GM19240 (cell line): Measurements from ENCODE around the gene DGKI.

Experiments
- DNase-seq: peaks from one replicate; pipeline ENCODE4 v3.0.0; 2011; ENCODE audit warnings: low spot score; ENCODE audit not compliant: insufficient read length

The DGKI gene

DNA sequence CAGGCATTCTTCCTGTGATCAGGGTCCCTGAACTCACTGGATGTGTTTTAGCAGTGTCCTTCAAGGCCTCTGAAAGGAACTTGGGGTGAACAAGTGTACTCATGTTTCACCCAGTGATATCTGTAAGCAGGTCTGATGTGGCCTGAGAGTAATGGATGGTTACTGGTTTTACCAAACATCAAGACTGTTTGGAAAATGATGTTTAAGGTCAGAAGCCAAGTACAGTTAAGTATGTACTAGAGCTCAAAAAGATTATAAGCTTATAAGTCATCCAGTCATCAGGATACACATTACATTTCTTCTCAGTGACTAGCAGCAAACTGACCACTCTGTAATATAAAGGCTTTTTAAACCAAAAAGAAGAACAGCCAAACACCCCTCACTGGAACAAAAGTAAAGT, 423.5 kb downstream of the DGKI start:
- DNase-seq: no peak

DNA sequence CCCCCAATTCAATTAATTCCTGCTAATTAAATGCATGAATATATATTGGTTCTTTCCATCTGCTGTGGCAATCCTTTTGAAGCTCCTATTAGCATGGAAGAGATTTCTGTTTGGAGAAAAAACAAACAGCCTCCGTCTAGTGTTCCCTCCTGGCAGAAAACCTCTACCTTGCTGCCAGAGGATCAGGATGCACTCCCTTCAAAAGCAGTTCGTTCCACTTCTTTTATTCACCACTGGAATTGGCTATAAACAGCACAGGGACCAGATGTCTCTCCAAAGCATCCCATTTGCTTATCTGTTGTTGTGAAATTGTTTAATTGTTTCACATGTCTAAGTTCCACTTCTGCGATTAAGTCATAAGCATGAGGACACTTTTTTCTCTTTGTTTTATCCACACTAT, 425.4 kb downstream of the DGKI start:
- DNase-seq: no peak

DNA sequence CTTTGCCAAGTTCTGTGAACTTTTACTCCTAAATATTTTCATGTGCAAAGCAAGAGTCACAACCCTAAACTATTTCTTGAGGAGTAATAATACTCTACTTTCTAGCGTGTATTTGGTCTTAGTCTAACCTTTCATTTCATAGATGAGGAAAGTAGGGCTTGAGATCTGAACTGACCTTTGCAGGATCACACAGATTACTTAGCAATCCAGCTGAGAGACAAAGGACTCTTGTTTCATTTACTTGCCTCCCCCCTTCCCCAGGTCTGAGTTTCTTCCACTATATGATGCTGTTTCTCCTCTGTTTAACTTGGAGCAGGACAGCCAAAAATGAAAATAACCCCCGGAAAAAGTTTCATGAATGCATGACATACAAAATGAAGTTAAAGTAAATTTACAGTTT, 427.9 kb downstream of the DGKI start:
- DNase-seq: no peak

DNA sequence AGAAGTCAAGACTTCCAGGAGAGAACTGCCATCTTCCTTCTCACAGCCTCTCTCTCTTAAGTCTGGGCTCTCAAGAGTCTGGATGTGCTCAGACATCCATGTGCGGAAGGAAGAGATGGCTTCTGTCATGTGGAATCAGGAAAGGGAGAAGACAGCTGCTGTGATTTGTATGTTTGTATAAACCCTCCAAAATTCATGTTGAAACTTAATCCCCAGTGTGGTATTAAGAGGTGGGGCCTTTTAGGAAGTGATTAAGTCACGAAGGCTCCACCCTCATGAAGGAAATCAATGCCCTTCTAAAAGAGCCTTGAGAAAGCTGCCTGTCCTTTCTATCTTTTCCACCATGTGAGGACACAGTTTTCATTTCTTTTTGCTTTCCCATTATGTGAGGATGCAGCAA, 429.3 kb downstream of the DGKI start:
- DNase-seq: no peak

DNA sequence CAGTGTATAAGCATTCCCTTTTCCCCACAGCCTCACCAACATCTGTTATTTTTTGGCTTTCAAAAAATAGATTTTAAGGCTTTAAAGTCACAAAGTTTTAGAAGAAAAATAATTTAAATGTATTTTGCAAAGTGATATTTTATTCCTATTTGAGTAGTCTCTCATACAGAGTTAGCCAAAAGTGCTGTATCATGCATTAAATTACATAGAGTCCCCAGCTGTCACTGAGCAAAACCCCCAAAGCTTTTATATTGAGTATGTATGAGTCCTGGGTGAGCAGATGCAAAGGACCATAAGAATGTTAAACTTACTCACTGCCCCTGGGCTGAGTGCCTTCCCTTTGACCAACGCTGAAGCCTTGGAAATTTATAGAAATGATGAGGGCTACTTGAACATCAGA, 432.9 kb downstream of the DGKI start:
- DNase-seq: no peak

DNA sequence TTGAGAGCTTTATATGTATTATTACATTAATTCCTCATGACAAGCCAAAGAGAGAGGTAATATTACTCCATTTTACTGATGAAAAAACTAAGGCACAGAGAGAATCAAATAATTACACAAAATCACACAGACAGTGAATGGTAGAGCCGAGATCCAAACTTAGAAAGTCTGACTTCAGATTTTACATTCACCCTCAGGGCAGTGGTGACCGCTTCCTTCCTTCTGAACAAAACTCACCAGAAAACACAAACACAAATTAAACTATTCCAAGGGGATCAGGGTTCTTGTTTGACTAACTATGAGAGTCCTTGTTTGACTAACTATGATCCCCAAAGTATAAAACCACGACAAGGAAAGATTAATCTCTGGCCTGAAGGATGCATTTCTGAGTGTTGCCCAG, 435.3 kb downstream of the DGKI start:
- DNase-seq: no peak

DNA sequence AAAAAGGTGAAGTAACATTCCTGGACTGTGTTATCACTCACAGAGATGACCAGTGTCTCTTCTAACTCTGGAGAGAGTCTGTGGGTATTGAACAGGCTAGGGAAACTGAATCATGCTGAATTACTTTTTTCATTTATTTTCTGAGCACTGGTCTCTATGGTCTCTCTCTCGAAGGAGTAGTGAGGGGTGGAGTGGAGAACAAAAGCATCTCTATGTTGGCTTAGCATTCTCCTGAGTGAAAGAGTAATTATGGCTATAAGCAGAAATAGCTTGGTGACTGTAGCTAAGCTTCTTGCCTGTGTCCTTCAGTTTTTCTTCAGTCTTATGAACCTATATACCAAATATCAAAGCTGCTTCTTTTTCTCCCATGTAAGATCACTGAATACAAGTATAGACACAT, 438.6 kb downstream of the DGKI start:
- no peak for DNase-seq

DNA sequence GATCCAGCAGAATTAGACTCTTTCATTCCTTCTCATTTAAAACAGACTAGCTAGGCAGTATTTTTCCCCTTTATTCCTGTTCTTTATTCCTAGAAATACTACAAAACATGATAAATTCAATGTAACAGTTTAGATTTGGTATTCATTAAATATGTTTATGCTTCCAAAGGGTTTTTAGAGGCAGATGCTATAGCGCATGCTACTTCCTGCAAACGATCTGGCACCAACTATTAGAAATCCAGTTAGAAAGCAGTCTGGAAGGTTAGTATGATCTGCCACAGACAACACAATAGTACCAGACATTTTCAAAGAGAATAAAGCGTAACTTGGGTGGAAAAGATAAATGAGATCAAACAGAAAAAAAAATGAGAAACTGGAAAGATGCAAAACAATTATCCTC, 439.7 kb downstream of the DGKI start:
- no peak for DNase-seq

DNA sequence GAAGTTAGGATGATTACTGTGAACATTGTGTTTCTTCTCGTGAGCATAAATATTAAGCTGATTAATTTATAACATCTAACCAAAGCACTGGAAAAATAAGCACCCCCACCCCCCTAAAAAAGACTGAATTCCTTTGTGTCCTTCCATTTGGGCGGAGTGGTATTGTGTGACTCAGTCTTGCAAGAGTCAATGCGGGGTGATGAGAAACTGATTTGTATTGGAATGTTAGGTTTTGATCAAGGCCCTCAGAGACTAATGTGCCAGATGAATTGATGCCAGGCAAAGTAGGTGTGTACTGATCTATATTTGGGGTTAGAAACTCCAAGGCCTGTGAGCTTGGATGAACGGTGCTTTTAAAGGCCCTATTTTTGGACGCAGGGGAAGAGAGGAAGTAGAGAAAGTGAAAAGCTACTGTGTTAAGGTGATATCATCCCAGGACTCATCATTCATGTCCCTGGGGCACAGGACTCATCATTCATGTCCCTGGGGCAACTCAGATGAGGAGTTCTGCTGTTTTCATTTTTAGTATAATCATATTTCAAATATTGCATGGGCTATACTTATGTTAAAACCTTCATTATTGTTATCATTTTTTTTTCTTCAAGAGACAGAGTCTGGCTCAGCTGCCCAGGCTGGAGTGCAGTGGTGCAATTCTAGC, 442.0 kb downstream of the DGKI start:
- no peak for DNase-seq

DNA sequence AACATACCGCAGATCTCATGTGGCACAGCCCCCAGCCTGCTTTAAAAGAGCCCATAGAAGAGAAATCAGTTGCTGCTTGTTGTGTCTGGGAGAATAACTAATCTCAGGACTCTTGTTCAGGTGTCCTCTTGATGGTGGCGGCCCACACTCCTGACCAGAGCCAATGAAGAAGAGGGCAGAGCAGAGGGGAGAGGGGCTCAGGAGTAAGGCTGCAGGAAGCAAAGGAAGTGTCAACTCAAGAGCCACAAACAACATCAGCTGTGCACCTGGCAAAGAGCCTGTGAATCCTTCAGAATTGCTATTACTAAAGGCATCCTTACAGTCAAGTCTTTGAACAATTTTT, 443.4 kb downstream of the DGKI start:
- no peak for DNase-seq

DNA sequence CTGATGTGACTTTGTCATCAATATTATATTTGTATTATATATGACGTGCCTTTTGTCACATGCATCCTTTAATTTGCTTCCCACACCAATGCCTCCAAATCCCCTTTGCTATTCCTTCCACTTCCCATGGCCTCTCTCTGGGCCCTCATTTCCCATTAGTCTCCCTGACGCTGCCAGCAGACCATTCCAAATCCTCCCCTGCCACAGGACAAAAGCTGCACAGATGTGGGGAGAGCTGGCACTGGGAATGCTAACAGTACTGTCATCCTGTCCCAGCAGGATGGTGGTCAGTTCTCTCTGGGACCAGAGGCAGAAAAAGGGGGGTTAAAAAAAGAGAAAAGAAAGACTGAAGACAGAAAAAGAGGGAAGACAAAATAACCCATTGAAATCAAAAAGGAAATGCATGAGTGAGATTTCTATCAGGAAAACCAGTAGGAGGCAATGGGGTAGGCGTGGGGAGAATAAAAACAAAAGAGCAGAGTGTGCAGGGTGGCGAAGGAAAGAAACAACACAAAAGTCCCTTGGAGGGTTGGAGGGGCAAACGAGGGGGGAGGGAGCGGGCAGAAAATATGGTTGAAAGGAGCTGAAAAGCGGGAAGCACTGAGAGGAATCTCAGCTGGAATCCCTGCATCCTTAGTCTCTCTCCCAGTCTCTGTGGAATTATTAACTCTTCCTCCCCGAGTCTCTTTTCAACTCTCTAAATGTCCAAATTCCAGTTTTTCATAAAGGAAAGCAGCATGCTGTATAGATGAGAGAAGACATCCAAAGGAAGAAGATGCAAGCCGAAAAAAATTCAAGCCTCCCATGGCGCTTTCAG, 444.0 kb downstream of the DGKI start:
- DNase-seq: no peak

DNA sequence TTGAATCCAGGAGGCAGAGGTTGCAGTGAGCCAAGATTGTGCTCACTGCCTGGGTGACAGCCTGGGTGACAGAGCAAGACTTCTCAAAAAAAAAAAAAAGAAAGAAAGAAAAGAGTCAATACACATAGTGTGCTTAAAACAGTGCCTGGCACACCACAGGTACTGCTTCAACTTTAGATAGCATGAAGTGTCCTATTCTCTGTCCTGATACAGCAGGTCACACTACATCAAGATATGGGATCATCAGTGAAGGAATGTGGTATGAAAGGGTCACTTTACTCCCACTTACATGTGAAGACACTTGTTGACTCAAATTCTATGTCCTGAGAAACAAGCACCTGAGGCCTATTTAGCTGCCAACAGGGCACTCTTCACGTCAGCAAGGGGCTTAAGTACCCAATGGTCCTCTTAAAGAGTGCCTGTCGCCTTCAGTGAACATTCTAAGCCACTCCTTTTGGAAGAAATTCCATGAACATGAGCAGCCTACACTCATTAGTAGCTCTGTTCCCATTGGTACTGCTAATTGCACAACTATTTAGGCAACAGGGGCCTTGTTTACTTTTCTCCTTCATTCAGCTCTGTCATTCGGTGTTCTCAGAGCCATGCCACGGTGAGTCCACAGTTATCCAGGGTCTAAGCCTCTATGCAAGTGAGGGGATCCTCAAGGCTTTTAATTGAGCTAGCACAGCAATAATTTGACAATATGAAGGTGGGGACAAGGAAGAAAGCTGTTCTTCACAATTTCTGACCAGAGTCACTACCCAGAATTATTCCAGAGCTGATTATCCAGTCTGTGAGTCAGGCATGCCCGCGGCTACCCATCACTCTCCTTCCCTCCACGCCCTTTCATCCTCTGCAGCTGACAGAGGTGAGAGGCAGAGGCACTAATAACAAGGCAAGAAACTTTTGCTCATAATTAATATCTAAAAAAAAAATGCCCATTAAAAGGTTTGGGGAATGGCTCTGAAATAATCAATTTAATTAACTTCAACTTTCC, 446.6 kb downstream of the DGKI start:
- DNase-seq: no peak

DNA sequence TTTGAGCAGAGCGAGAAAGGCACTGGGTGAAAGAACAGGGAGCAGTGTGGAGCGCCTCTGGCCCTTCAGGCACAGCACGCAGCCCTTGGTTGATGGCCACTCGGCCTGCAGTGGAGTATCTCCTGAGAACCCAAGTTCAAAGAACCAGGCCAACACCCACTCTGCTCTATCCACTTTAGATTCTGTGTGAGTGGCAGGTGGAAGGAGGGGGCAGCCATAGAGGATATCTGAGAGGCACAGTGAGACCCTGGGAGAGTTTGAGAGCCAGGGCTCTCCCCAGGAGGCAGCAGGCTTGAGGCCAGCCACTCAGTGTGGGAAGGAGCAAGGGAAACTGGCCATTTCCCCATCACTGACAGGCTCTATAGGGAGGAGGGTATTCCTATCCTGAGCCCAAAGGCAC, 450.7 kb downstream of the DGKI start:
- DNase-seq: no peak

DNA sequence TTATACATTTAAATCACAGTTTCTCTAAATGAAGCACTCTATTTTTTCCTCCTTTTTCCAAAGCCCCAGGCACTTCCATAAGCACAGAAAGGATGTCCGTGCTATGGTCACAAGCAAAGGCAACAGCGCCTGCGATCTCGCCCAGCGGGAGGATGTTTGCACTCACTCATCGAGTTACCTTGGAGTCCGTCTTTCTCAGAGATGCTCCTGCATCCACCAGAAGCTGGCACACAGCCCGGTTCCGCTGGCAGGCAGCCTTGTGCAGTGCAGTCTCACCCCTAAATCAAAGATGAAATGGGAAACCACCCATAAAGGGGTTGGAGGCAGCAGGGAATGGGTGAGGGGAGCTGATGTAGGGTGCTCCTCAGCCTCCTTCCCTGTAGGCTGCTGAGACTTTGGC, 451.4 kb downstream of the DGKI start:
- DNase-seq: no peak

DNA sequence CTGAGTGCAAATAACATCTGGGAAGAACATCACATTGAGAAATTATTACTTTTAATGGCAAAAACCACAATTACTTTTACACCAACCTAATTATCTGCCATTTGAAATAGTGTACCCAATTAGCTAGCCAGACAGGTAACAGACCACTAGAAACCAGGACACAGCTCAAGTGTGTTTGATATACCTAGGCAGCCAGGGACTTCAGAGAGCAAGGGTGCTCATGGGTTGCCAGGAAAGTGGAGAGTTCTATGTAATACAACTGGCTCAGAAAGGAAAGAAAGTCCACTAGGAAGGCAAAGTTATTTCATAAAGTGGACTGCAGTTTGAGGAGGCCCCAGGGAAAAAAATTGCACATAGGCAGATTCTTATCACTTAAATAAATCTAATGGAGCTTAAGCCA, 453.2 kb downstream of the DGKI start:
- DNase-seq: no peak

DNA sequence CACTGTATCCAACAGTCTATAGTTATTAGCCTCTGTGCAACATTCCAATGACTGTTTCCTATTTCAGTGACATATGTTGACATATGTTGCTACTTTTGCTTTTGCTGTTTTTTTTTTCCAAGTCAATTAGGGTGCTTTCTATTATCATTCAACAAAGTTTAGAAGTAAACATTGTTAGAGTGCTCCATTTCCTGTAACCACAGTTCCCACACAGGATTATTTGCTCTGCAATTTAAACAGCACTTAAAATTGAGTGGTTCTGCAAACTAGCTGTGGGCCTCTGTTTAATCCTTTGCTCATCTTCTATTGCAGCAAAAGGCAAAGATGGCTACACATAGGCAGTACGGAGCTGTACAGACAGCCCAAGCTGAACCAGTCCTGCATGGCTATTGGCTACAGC, 456.7 kb downstream of the DGKI start:
- DNase-seq: no peak

DNA sequence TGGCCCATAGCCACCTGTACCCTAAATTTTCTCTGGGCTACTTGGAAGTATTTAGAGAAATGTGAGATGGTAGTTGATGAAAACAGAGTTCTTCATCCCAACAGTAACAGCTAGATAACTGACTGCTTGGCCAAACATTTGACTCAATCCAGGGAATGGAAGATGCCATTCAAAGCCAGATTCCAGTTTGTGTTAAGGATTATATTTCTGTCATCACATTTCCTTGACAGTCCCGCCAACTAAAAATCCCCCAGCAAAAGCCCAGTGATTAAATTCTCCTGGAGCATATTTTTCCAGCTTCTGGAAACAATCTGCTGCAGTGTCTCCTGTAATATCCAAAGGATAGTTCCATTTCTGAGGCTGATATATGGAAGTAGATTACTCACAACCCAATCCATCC, 457.9 kb downstream of the DGKI start:
- no peak for DNase-seq

DNA sequence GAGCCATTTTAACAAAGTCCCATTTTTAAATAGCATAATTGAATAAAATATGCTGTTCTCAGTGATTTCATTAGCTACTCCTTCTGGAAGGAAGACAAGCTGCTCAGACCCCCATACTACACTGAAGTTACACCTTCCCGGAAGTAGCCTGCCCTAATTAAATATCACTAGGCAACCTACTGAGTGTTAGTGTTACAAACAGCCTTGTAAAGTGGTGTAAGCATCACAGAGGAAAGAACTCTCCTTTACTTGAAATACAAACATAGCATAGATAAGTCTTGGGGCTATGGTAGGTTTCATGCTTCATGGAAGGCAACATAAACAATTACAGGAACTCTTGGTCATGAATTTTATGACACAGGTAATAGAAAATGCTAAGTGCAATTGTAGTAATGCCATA, 459.8 kb downstream of the DGKI start:
- no peak for DNase-seq

DNA sequence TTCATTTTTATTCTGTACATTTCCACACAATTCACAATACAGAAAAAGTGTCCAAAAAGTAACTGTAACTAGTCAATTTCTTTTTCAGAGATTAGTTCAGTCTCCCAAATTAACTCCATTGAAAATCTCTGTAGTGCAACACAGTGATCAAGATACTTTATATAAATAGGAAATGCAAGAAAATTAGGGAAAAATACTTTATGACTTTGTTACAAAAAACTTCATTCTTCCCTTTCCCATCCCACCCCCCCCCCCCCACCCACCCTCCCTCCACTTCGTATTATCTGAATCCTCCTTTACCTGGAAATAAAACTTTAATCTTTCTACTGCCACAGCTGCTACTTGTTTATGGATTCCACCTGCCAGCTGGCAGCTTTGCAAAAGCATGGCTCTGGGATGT, 465.7 kb downstream of the DGKI start:
- DNase-seq: no peak

DNA sequence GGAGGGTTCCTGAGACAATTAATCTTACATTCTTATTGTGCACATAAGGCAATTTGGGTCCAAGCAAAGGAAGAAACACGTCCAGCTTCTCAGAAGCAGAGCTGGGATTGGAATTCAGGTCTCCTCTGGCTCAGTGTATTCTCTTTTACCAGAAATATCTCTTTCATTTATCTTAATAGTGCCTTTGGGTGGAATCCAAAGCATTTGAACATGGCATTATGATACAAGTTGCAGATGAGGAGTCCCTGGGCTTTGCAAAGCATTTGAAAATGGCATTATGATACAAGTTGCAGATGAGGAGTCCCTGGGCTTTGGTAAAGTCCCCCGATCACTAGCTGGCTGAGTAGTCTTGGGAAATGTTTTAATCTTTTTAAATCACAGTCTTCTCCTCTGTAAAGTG, 473.3 kb downstream of the DGKI start:
- no peak for DNase-seq

DNA sequence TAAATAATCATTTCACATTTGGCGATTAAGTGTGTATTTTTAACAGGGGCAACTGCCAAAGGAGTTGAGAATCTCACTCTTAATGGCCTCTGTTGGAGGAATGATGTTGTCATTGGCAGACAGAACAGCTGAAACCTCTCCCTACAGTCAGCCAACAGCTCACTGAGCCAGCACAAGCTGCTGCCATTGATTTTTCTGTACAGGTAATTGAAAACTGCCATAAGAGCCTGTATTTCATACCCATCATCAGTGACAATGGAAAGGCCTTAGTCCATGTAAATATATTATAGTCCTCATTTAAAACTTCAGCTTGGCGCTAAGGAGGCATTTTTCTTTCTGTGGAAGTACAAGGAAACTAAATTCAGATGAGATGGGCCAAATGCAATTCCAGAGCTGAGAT, 475.2 kb downstream of the DGKI start:
- DNase-seq: no peak

DNA sequence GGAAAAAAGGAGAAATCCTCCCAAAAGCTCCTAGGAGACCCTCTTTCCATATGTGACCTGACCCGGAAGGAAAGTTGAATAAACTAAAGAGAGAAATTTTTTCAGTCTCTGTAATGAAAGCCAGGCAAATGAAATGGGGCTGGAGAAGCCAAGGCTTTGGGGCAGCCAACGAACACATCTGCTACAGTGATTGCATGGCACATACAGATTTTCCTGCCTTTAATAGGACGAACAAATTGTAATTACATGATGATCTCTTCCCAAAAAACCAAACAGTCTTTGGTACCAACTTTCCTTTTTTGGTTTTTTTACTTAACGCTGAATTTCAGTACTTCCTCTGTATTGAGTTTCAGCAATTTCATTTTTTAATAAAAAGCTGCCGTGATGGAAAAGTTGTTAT, 479.8 kb downstream of the DGKI start:
- DNase-seq: no peak
